SU-DHL-6 (cell line): ENCODE measurements around the gene ADPRHL1.

ENCODE experiments used
- H2AFZ ChIP-seq: fragments of 200-600 bp; sonication (generic); 2 replicates; pipeline ENCODE4 v1.6.1; 2014; ENCODE audit warnings: low read depth, mild to moderate bottlenecking, moderate library complexity, mixed read lengths, antibody characterized with exemption, low read length; ENCODE audit not compliant: severe bottlenecking
- H3F3A ChIP-seq: fragments of 200-600 bp; shearing (Covaris generic); 2 replicates; pipeline ENCODE4 v1.6.0; 2016; ENCODE audit warnings: antibody characterized with exemption, mild to moderate bottlenecking; ENCODE audit not compliant: insufficient read depth
- H3K27ac ChIP-seq: fragments of 200-600 bp; sonication (generic); 2 replicates; pipeline ENCODE4 v1.5.1; 2016; ENCODE audit warnings: low read depth, mild to moderate bottlenecking, low read length, moderate library complexity, mixed read lengths
- H3K27me3 ChIP-seq: fragments of 200-600 bp; sonication (generic), shearing (Covaris generic); 2 replicates; pipeline ENCODE4 v1.6.0; 2014; ENCODE audit warnings: mild to moderate bottlenecking, low read length
- H3K36me3 ChIP-seq: fragments of 200-600 bp; sonication (generic); 2 replicates; pipeline ENCODE4 v1.6.1; 2014; ENCODE audit warnings: mild to moderate bottlenecking, low read length, mixed read lengths
- H3K4me2 ChIP-seq: fragments of 300-600, 200-600 bp; shearing (Covaris generic), sonication (generic); 2 replicates; pipeline ENCODE4 v1.6.0; 2014; ENCODE audit warnings: low read length, low read depth, mild to moderate bottlenecking; ENCODE audit not compliant: poor library complexity, severe bottlenecking
- H3K4me3 ChIP-seq: fragments of 200-600 bp; sonication (generic); 2 replicates; pipeline ENCODE4 v1.5.1; 2014; ENCODE audit warnings: antibody characterized with exemption, low read length, mild to moderate bottlenecking, mixed read lengths; ENCODE audit not compliant: insufficient read depth, poor library complexity, severe bottlenecking
- H3K79me2 ChIP-seq: fragments of 200-600 bp; sonication (generic); 2 replicates; pipeline ENCODE4 v1.6.1; 2014; ENCODE audit warnings: mild to moderate bottlenecking, low read length, moderate library complexity; ENCODE audit not compliant: insufficient read depth
- H3K9ac ChIP-seq: fragments of 200-600 bp; sonication (generic); 2 replicates; pipeline ENCODE4 v1.7.0; 2014; ENCODE audit warnings: mild to moderate bottlenecking, low read length
- H3K9me2 ChIP-seq: fragments of 200-600 bp; sonication (generic); replicated peaks from 2 replicates; pipeline ENCODE4 v1.6.1; 2014; ENCODE audit warnings: low read length; ENCODE audit not compliant: insufficient read depth
- H3K9me3 ChIP-seq: fragments of 200-600 bp; sonication (generic); 2 replicates; pipeline ENCODE4 v1.6.1; 2014; ENCODE audit warnings: low read length, mixed read lengths; ENCODE audit not compliant: insufficient read depth
- H4K20me1 ChIP-seq: fragments of 200-600 bp; sonication (generic); 2 replicates; pipeline ENCODE4 v1.6.1; 2014; ENCODE audit warnings: low read depth, mild to moderate bottlenecking, antibody characterized with exemption, low read length, moderate library complexity, mixed read lengths
- CTCF ChIP-seq: fragments of 200-600 bp; sonication (generic); IDR thresholded peaks from one replicate; pipeline ENCODE4 v1.5.1; 2017; ENCODE audit warnings: antibody characterized with exemption, mild to moderate bottlenecking, low read length, moderate library complexity; ENCODE audit not compliant: insufficient read depth, poor library complexity, severe bottlenecking
- EZH2phosphoT487 ChIP-seq: fragments of 200-600 bp; sonication (generic), shearing (Covaris generic); conservative IDR thresholded peaks from 2 replicates; pipeline ENCODE4 v1.6.1; 2018; ENCODE audit warnings: mild to moderate bottlenecking, antibody characterized with exemption, low read length, moderate library complexity, mixed read lengths

ADPRHL1 gene

DNA sequence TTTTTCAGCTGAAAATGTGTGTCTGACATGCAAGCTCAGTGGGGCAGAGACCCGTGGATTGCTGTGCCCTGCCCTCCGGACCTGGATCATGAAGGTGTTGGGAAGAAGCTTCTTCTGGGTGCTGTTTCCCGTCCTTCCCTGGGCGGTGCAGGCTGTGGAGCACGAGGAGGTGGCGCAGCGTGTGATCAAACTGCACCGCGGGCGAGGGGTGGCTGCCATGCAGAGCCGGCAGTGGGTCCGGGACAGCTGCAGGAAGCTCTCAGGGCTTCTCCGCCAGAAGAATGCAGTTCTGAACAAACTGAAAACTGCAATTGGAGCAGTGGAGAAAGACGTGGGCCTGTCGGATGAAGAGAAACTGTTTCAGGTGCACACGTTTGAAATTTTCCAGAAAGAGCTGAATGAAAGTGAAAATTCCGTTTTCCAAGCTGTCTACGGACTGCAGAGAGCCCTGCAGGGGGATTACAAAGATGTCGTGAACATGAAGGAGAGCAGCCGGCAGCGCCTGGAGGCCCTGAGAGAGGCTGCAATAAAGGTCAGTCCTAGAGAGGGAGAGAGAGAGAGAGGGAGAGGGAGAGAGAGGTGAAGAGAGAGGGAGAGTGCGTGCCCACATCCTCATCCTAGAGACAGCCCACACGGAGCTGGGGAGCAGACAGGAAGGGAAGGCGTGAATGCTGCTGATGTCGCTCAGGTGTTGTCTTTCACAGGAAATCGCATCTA, 42.4 kb upstream of the ADPRHL1 start:
- Histone ChIP-seq H3K36me3 (peaks cover 19% of the 10 kb centered on the region), H3F3A (peaks cover 4% of the 10 kb centered on the region; the same call in 1 of the 2 replicates), H3K79me2 (0 out of 2 replicates have a peak, but pooled peaks cover 6% of the 10 kb centered on the region), H3K27me3 (no peaks in the 10 kb centered on the region), H3K9me3 (no peaks in the 10 kb centered on the region), H3K27ac (no peak overlapping the region), H2AFZ (no peak overlapping the region), H3K9ac (no peak overlapping the region), H3K9me2 (no peaks in the 10 kb centered on the region), H3K4me3 (no peak overlapping the region), H3K4me2 (no peak overlapping the region), H4K20me1 (no peaks in the 10 kb centered on the region)
- TF ChIP-seq CTCF (no peak), EZH2phosphoT487 (no peak)

DNA sequence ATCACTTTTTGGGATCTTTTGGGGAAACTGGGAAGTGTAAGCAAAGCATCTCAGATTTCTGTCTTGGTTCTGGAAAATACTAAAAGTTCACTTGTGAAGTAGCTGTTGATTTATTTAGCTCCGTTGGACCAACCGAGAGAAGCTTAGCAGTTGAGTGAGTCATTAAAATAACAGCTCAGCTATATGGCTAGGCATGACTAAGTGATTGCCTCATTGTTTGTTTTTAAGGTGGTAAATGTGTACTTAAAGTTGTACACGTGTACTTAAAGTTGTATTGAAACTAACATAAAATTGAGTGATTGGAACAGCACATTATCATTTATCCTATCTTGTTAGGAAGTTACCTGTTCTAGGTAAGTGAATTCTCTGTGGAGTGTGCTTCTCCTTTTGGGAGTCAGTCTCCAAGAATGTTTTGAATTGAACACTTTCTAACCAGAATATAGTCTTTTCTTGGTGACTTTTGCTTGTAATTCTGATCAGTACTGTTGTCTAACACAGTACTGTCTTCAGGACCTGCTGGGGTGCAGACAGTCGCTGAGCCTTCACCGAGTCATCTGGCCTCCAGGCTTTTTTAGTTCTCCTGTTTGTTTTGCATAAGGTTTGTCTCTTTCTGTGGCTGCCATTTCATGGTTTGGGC, 40.1 kb upstream of the ADPRHL1 start:
- Histone ChIP-seq H3F3A (peaks cover 4% of the 10 kb centered on the region; the same call in 1 of the 2 replicates), H3K36me3 (peaks cover 16% of the 10 kb centered on the region), H3K9me3 (no peaks in the 10 kb centered on the region), H2AFZ (no peak overlapping the region), H3K27me3 (no peaks in the 10 kb centered on the region), H4K20me1 (peaks cover 3% of the 10 kb centered on the region; the same call in 1 of the 2 replicates), H3K27ac (no peak overlapping the region), H3K79me2 (peaks cover 24% of the 10 kb centered on the region), H3K9ac (no peak overlapping the region), H3K9me2 (no peaks in the 10 kb centered on the region), H3K4me2 (peak overlapping the region; percentile 16), H3K4me3 (no peak overlapping the region)
- TF ChIP-seq CTCF: no peak
- no peak for TF ChIP-seq EZH2phosphoT487

DNA sequence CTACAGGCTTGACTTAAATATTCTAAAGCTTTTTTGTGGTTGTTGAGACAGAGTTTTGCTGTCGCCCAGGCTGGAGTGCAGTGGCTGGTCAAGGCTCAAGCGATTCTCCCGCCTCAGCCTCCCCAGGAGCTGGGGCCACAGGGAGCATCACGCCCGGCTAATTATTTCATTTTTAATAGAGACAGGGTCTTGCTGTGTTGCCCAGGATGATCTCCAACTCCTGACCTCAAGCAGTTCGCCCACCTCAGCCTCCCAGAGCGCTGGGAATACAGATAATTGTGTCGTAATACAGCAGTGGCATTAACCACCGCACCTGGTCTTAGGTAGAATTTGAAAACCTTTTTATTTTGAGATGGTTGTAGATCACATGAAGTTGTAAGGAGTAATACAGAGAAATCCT, 38.7 kb upstream of the ADPRHL1 start:
- Histone ChIP-seq H3K36me3 (peaks cover 13% of the 10 kb centered on the region), H2AFZ (no peak overlapping the region), H3K9ac (0 out of 2 replicates have a peak overlapping the region, but pooled peaks have one; percentile 72), H3K4me3 (no peak overlapping the region), H3K9me2 (no peaks in the 10 kb centered on the region), H3K27ac (no peak overlapping the region), H3K4me2 (peak overlapping the region; percentile 91), H3K9me3 (no peaks in the 10 kb centered on the region), H3K27me3 (no peaks in the 10 kb centered on the region), H3K79me2 (peaks cover 39% of the 10 kb centered on the region), H4K20me1 (peaks cover 3% of the 10 kb centered on the region; the same call in 1 of the 2 replicates), H3F3A (peaks cover 4% of the 10 kb centered on the region; the same call in 1 of the 2 replicates)
- TF ChIP-seq CTCF: no peak
- TF ChIP-seq EZH2phosphoT487: no peak
